GM12878 (cell line): Measurements from ENCODE around the gene SMC3. TPM values are rescaled to one million over a fixed set of nuclear protein-coding genes. Genes with fewer than 3 reads are reported as not detected.

Source experiments
- ATAC-seq: fragments of 200-7000 bp; cut with Tn5 transposase; 3 replicates; pipeline ENCODE4 v1.9.1; 2020; ENCODE audit warnings: mild to moderate bottlenecking, moderate library complexity
- BruUV-seq: library from RNA; stranded (reverse); fragments of 400-500 nt; replicated peaks from 2 replicates; lab custom pipeline; 2021; lab: Mats Ljungman, UMichigan
- CTCF ChIA-PET: fragments of 300-600 bp; sonication (Branson Sonifier 250); formaldehyde crosslinking; extraction: SDS; loops from one replicate; lab custom pipeline; 2021; ENCODE audit warnings: inconsistent platforms; lab: Yijun Ruan, JAX
- POLR2A ChIA-PET: fragments of 350-600 bp; formaldehyde crosslinking; extraction: SDS; loops from one replicate; lab custom pipeline; 2021; ENCODE audit warnings: inconsistent platforms; lab: Charles Lee
- RAD21 ChIA-PET: fragments of 300-600 bp; sonication (Branson Sonifier 250); formaldehyde crosslinking; loops from one replicate; lab custom pipeline; 2023; ENCODE audit warnings: antibody characterized with exemption; ENCODE audit not compliant: unreplicated experiment; lab: Charles Lee
- SMC1A ChIA-PET: fragments of 300-600 bp; sonication (Branson Sonifier 250); formaldehyde crosslinking; loops from one replicate; lab custom pipeline; 2023; ENCODE audit not compliant: unreplicated experiment, uncharacterized antibody; lab: Charles Lee
- DNase-seq: peaks from one replicate; pipeline ENCODE4 v3.0.0-alpha.2; 2011; ENCODE audit warnings: low read depth, low spot score
- FAIRE-seq: peaks from 3 replicates; lab custom pipeline; 2011; peaks lifted over from hg19 to GRCh38; lab: Jason Lieb, UNC
- H2AFZ ChIP-seq: 2 replicates; pipeline ENCODE4 v1.6.0; 2011; ENCODE audit warnings: low read depth, low read length, control low read depth; ENCODE audit not compliant: control insufficient read depth
- H3K27ac ChIP-seq: 2 replicates; pipeline ENCODE4 v1.5.1; 2011; ENCODE audit warnings: control low read depth; ENCODE audit not compliant: control insufficient read depth, insufficient read depth
- H3K27me3 ChIP-seq, 2 experiments: replicated peaks in 1 of 2; 2 replicates each; pipeline versions ENCODE4 v1.6.0 to v1.6.1; 2011; ENCODE audit warnings: low read length in 1 of 2; ENCODE audit not compliant: control insufficient read depth in 2 of 2, insufficient read depth in 2 of 2
- H3K36me3 ChIP-seq, 2 experiments: 2 replicates each; pipeline ENCODE4 v1.5.1; 2011; ENCODE audit warnings: low read length in 1 of 2; ENCODE audit not compliant: control insufficient read depth in 2 of 2, insufficient read depth in 2 of 2
- H3K4me1 ChIP-seq: 2 replicates; pipeline ENCODE4 v1.6.1; 2011; ENCODE audit warnings: mild to moderate bottlenecking, low read length, moderate library complexity, mixed read lengths; ENCODE audit not compliant: control insufficient read depth, insufficient read depth
- H3K4me2 ChIP-seq: 2 replicates; pipeline ENCODE4 v1.6.0; 2011; ENCODE audit warnings: control low read depth; ENCODE audit not compliant: control insufficient read depth, insufficient read depth
- H3K4me3 ChIP-seq: fragments of 200-600 bp; sonication (generic); 2 replicates; pipeline ENCODE4 v1.5.1; 2016
- H3K79me2 ChIP-seq: 2 replicates; pipeline ENCODE4 v1.6.0; 2011; ENCODE audit warnings: low read length; ENCODE audit not compliant: control insufficient read depth, insufficient read depth
- H3K9ac ChIP-seq: 2 replicates; pipeline ENCODE4 v1.8.0; 2011; ENCODE audit warnings: low read length, control low read depth, mixed read lengths; ENCODE audit not compliant: control insufficient read depth, insufficient read depth
- H3K9me3 ChIP-seq: replicated peaks from 3 replicates; pipeline ENCODE4 v1.5.1; 2011; ENCODE audit warnings: mild to moderate bottlenecking, low read length; ENCODE audit not compliant: control insufficient read depth, insufficient read depth
- H4K20me1 ChIP-seq: 2 replicates; pipeline ENCODE4 v1.6.0; 2011; ENCODE audit not compliant: control insufficient read depth, insufficient read depth
- CREB1 ChIP-seq: IDR thresholded peaks from 2 replicates; pipeline ENCODE4 v1.6.1; 2012; ENCODE audit warnings: low read depth, mild to moderate bottlenecking, inconsistent platforms
- FOS ChIP-seq: IDR thresholded peaks from 3 replicates; pipeline ENCODE4 v1.6.1; 2011; ENCODE audit warnings: borderline replicate concordance; ENCODE audit not compliant: insufficient read length; ENCODE audit errors: extremely low read depth
- HDAC2 ChIP-seq: fragments of 200-600 bp; sonication (generic); IDR thresholded peaks from 2 replicates; pipeline ENCODE4 v1.6.1; 2017
- HDGF ChIP-seq: fragments of 450-650 bp; IDR thresholded peaks from 2 replicates; pipeline ENCODE4 v1.6.1; 2016; ENCODE audit warnings: antibody characterized with exemption
- JUND ChIP-seq: IDR thresholded peaks from 2 replicates; pipeline ENCODE4 v1.6.1; 2012; ENCODE audit warnings: low read depth, mild to moderate bottlenecking, low read length, improper control_type of control experiment, moderate library complexity
- MXI1 ChIP-seq: fragments of 150-350 bp; IDR thresholded peaks from 2 replicates; pipeline ENCODE4 v1.6.1; 2011; ENCODE audit warnings: low read depth, mild to moderate bottlenecking, inconsistent platforms, low read length, improper control_type of control experiment
- MYC ChIP-seq: IDR thresholded peaks from 2 replicates; pipeline ENCODE4 v1.6.1; 2011; ENCODE audit warnings: mild to moderate bottlenecking, low read length, moderate library complexity, inconsistent platforms; ENCODE audit not compliant: insufficient read depth, insufficient replicate concordance, insufficient read length, severe bottlenecking
- PAX5 ChIP-seq: IDR thresholded peaks from 2 replicates; pipeline ENCODE4 v1.6.1; 2011; ENCODE audit warnings: low read depth, low read length, borderline replicate concordance
- SPI1 ChIP-seq: IDR thresholded peaks from 2 replicates; pipeline ENCODE4 v1.6.1; 2011; ENCODE audit warnings: low read depth, mild to moderate bottlenecking, low read length, moderate library complexity, borderline replicate concordance; ENCODE audit not compliant: insufficient read depth
- TCF7 ChIP-seq: IDR thresholded peaks from 2 replicates; pipeline ENCODE4 v1.6.1; 2014; ENCODE audit warnings: antibody characterized with exemption, borderline replicate concordance
- ZNF217 ChIP-seq: fragments of 450-650 bp; IDR thresholded peaks from 2 replicates; pipeline ENCODE4 v1.6.1; 2017; ENCODE audit warnings: antibody characterized with exemption, mild to moderate bottlenecking
- WGBS: methylation state at CpG from one replicate; pipeline ENCODE4 v1.1.6; 2016; ENCODE audit warnings: low lambda C conversion rate; ENCODE audit not compliant: insufficient replicate concordance, insufficient coverage; ENCODE audit errors: missing lambda C conversion rate; 5-methylcytosine and 5-hydroxymethylcytosine counted together
- in situ Hi-C: fragments of 300-500 bp; cut with MboI; formaldehyde crosslinking; loops from 9 replicates; pipeline ENCODE4 v1.14.3; 2018; ENCODE audit warnings: mixed read lengths
- intact Hi-C: fragments of 100-400 bp; cut with micrococcal nuclease; formaldehyde crosslinking; loops from one replicate; pipeline ENCODE4 v1.14.2; 2022; ENCODE audit not compliant: unreplicated experiment
- polyA plus RNA-seq, 11 experiments: library from polyadenylated mRNA; depleted of rRNA in 4 of 11; unstranded in 6 of 11; stranded (reverse) in 5 of 11; fragments of >200 nt; fragmentation: Nextera tagmentation in 4 of 11; fragmentation: Illumina TruSeq in 1 of 11; extraction: Ambion mirVana in 4 of 11; extraction: Trizol in 1 of 11; gene quantifications; 1 replicate in 1 of 11; 2 replicates in 10 of 11; pipeline versions ENCODE4 v1.2.1 to v1.2.3, GENCODE V29; 2011 to 2016; ENCODE audit warnings: inconsistent platforms in 2 of 11, missing spikeins in 2 of 11, low read depth in 1 of 11
- total RNA-seq, 4 experiments: library from RNA; depleted of rRNA in 3 of 4; stranded (reverse); fragments of >200 nt in 3 of 4; fragmentation: Illumina TruSeq in 1 of 4; extraction: Trizol in 1 of 4; gene quantifications; 2 replicates each; pipeline versions ENCODE4 v1.2.1 to v1.2.3, GENCODE V29; 2013 to 2021
- TF ChIP-seq, protein P1 (sequence below): IDR thresholded peaks from 2 replicates; pipeline ENCODE4 v1.6.1; 2011; ENCODE audit warnings: low read depth, low read length, improper control_type of control experiment, borderline replicate concordance
- TF ChIP-seq, protein P2 (sequence below): fragments of 450-650 bp; IDR thresholded peaks from 2 replicates; pipeline ENCODE4 v1.6.1; 2017; ENCODE audit warnings: borderline replicate concordance
- TF ChIP-seq, protein P3 (sequence below): fragments of 450-650 bp; IDR thresholded peaks from 2 replicates; pipeline ENCODE4 v1.6.1; 2014; ENCODE audit warnings: mild to moderate bottlenecking

The SMC3 gene
- total and polyA plus RNA-seq, 10 of the 15 experiments (the other 5 are each of a cell fraction or from before 2014, with no cell fraction given): 30.4 to 123 (median 48.3) TPM

DNA sequence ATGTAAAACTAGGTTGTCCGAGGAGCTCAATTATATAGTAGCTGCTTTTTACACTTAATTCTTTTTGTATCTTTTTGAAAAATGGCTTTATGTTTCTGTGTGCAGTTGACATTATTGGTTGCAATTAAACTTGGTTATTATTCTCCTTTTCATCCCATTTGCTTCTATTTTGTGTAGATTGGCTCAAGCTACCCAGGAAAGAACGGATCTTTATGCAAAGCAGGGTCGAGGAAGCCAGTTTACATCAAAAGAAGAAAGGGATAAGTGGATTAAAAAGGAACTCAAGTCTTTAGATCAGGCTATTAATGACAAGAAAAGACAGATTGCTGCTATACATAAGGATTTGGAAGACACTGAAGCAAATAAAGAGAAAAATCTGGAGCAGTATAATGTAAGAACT is 16.5 kb downstream of the SMC3 start:
- Histone ChIP-seq H3K4me2 (no peak overlapping the region), H4K20me1 (no peaks in the 10 kb centered on the region), H3K36me3 (peaks cover 5 to 40% of the 10 kb centered on the region in 2 experiments), H2AFZ (no peak overlapping the region), H3K9ac (no peak overlapping the region), H3K4me3 (no peak overlapping the region), H3K79me2 (no peaks in the 10 kb centered on the region), H3K27me3 (no peaks in the 10 kb centered on the region), H3K4me1 (no peaks in the 10 kb centered on the region), H3K9me3 (no peaks in the 10 kb centered on the region), H3K27ac (no peak overlapping the region)
- ChIA-PET CTCF (interaction anchor here (0.7 to 1.5 kb wide), 8 partner anchors 9 to 1553 kb away, joined by 3 to 5 read pairs (median 3); no protein-coding TSS in a partner anchor), RAD21 (interaction anchor here (1.4 to 2.1 kb wide), 2 partner anchors 10 to 37 kb away, joined by 4 read pairs; no protein-coding TSS in a partner anchor), POLR2A (interaction anchor here (1.0 kb wide), 1 partner anchor 9 kb away, joined by 3 read pairs; no protein-coding TSS in a partner anchor), SMC1A (interaction anchor here (0.6 to 2.5 kb wide), 9 partner anchors 9 to 291 kb away, joined by 3 to 7 read pairs (median 4); no protein-coding TSS in a partner anchor)
- no peak for ATAC-seq
- intact Hi-C loops (no loop called here), in situ Hi-C loops (no loop called here)
- TF ChIP-seq PAX5: no peak
- TF ChIP-seq HDAC2: no peak
- TF ChIP-seq SPI1: no peak
- TF ChIP-seq MXI1: no peak
- no peak for TF ChIP-seq HDGF
- TF ChIP-seq CREB1: no peak
- no peak for FAIRE-seq
- DNase-seq: no peak
- 94% methylated on average over 3 of the region's 3 CpGs for WGBS
- TSS peak; percentile 56 for BruUV-seq

DNA sequence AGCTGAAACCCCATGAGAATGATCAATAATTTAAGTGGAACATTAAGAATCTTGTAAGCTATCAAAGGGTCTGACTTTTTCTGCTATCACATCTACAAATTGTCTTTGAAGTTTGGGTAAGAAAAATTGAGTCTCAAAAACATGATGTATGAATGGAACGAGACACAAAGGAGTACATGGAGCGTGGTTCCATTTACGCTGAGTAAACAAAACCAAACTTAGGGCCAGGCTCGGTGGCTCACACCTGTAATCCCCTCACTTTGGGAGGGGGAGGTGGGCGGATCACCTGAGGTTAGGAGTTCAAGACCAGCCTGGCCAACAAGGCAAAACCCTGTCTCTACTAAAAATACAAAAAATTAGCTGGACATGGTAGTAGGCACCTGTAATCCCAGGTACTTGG is 24.3 kb downstream of the SMC3 start:
- CTCF ChIA-PET: interaction anchor here (0.6 to 3.0 kb wide), 5 partner anchors 8 to 286 kb away, joined by 3 to 19 read pairs (median 3); no protein-coding TSS in a partner anchor
- no peak for FAIRE-seq
- TF ChIP-seq, protein P1, sequence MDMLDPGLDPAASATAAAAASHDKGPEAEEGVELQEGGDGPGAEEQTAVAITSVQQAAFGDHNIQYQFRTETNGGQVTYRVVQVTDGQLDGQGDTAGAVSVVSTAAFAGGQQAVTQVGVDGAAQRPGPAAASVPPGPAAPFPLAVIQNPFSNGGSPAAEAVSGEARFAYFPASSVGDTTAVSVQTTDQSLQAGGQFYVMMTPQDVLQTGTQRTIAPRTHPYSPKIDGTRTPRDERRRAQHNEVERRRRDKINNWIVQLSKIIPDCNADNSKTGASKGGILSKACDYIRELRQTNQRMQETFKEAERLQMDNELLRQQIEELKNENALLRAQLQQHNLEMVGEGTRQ: no peak
- no peak for TF ChIP-seq JUND
- no peak for TF ChIP-seq FOS
- TF ChIP-seq TCF7: no peak
- TF ChIP-seq MYC: no peak
- TF ChIP-seq, protein P2, sequence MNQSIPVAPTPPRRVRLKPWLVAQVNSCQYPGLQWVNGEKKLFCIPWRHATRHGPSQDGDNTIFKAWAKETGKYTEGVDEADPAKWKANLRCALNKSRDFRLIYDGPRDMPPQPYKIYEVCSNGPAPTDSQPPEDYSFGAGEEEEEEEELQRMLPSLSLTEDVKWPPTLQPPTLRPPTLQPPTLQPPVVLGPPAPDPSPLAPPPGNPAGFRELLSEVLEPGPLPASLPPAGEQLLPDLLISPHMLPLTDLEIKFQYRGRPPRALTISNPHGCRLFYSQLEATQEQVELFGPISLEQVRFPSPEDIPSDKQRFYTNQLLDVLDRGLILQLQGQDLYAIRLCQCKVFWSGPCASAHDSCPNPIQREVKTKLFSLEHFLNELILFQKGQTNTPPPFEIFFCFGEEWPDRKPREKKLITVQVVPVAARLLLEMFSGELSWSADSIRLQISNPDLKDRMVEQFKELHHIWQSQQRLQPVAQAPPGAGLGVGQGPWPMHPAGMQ: no peak
- TF ChIP-seq, protein P3, sequence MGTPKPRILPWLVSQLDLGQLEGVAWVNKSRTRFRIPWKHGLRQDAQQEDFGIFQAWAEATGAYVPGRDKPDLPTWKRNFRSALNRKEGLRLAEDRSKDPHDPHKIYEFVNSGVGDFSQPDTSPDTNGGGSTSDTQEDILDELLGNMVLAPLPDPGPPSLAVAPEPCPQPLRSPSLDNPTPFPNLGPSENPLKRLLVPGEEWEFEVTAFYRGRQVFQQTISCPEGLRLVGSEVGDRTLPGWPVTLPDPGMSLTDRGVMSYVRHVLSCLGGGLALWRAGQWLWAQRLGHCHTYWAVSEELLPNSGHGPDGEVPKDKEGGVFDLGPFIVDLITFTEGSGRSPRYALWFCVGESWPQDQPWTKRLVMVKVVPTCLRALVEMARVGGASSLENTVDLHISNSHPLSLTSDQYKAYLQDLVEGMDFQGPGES: no peak
- TF ChIP-seq ZNF217: no peak
- TF ChIP-seq, all 136 proteins: peak for 0
- no peaks in the 10 kb centered on the region for H3K27me3 ChIP-seq
- intact Hi-C loops: no loop called here
- DNase-seq (no peak), ATAC-seq (no peak)
- ChIA-PET SMC1A (interaction anchor here (2.7 kb wide), 1 partner anchor 11 kb away, joined by 10 read pairs; no protein-coding TSS in a partner anchor), POLR2A (no interaction called here), RAD21 (no interaction called here)
- H3K4me1 ChIP-seq: no peaks in the 10 kb centered on the region
- in situ Hi-C loops: no loop called here
- no peak overlapping the region for H2AFZ ChIP-seq
- H3K4me2 ChIP-seq: no peak overlapping the region
- BruUV-seq: no TSS peak
- H4K20me1 ChIP-seq: no peaks in the 10 kb centered on the region
- no peak overlapping the region for H3K27ac ChIP-seq
- no peak overlapping the region for H3K9ac ChIP-seq
- 91% methylated on average over 5 of the region's 5 CpGs for WGBS
- H3K79me2 ChIP-seq: no peaks in the 10 kb centered on the region
- H3K36me3 ChIP-seq: peaks cover 3 to 17% of the 10 kb centered on the region in 2 experiments
- no peaks in the 10 kb centered on the region for H3K9me3 ChIP-seq
- H3K4me3 ChIP-seq: no peak overlapping the region
